Measurements from ENCODE around the gene RGS17. TPM values are rescaled to one million over a fixed set of nuclear protein-coding genes. Genes with fewer than 3 reads are reported as not detected.

The RGS17 gene
- total and polyA plus RNA-seq, 12 donors, result 0.04 to 0.41 (median 0.17) TPM; not detected in 1

GRCh38 chr6:153108315-153108714 lies 22.8 kb downstream of the RGS17 start:
- peak in 5 of 9 donors; percentile 25 to 41 (median 34) for TF ChIP-seq CTCF (IDR thresholded peaks at IDR 0.05)
- Histone ChIP-seq H3K27me3 (no peaks in the 10 kb centered on the region), H3K9me3 (peaks cover 0 to 15% (median 0%) of the 10 kb centered on the region in 11 donors), H3K36me3 (no peaks in the 10 kb centered on the region), H3K4me3 (no peak overlapping the region), H3K27ac (no peak overlapping the region), H3K4me1 (peaks cover 0 to 12% (median 5%) of the 10 kb centered on the region in 9 donors)
- ATAC-seq (no peak), DNase-seq (no peak)
- intact Hi-C loops (cut with DNase I), result loop anchor here in 2 of 10 donors (5.0 to 10.0 kb wide), 2 partner anchors 74 to 76 kb away; no protein-coding TSS in a partner anchor

- Histone ChIP-seq H3K4me3 (no peak overlapping the region), H3K27me3 (no peaks in the 10 kb centered on the region), H3K9me3 (no peaks in the 10 kb centered on the region), H3K27ac (no peak overlapping the region), H3K36me3 (no peaks in the 10 kb centered on the region), H3K4me1 (peaks cover 0 to 17% (median 6%) of the 10 kb centered on the region in 9 donors)
- intact Hi-C loops (cut with DNase I), result loop anchor here in 2 of 10 donors (5.0 to 10.0 kb wide), 2 partner anchors 71 to 74 kb away; no protein-coding TSS in a partner anchor
- ATAC-seq (no peak), DNase-seq (no peak)
- 87 to 95% methylated on average over 5 of the region's 5 CpGs for WGBS, 2 donors
- TF ChIP-seq CTCF (IDR thresholded peaks at IDR 0.05), result no peak
Observed at GRCh38 chr6:153106021-153106420, 25.1 kb downstream of the RGS17 start.

- peaks cover 0 to 17% (median 6%) of the 10 kb centered on the region in 9 donors for H3K4me1 ChIP-seq
- H3K9me3 ChIP-seq, result no peaks in the 10 kb centered on the region
- H3K4me3 ChIP-seq, result no peak overlapping the region
- WGBS, 2 donors, result 45 to 57% methylated on average over 4 of the region's 4 CpGs
- intact Hi-C loops (cut with DNase I), result loop anchor here in 1 of 10 donors (10.0 kb wide), 1 partner anchor 69 kb away; no protein-coding TSS in a partner anchor
- H3K27me3 ChIP-seq, result no peaks in the 10 kb centered on the region
- no peaks in the 10 kb centered on the region for H3K36me3 ChIP-seq
- DNase-seq, result no peak
- peak in 3 of 8 donors; percentile 25 to 77 (median 62) for ATAC-seq
- H3K27ac ChIP-seq, result peak overlapping the region in 2 of 10 donors; percentile 19 to 49
- TF ChIP-seq CTCF (IDR thresholded peaks at IDR 0.05), result no peak
Observed at GRCh38 chr6:153104220-153104619, 26.9 kb downstream of the RGS17 start.

GRCh38 chr6:153103319-153103655 lies 27.8 kb downstream of the RGS17 start:
- ATAC-seq, result peak; percentile 46 to 99 (median 86)
- peaks cover 0 to 17% (median 6%) of the 10 kb centered on the region in 9 donors for H3K4me1 ChIP-seq

More at GRCh38 chr6:153103319-153103655, 27.8 kb downstream of the RGS17 start:
- Histone ChIP-seq H3K4me3 (no peak overlapping the region), H3K27ac (peak overlapping the region in 2 of 10 donors; percentile 44 to 49), H3K9me3 (no peaks in the 10 kb centered on the region), H3K27me3 (no peaks in the 10 kb centered on the region), H3K36me3 (no peaks in the 10 kb centered on the region)
- intact Hi-C loops (cut with DNase I), result loop anchor here in 1 of 10 donors (10.0 kb wide), 1 partner anchor 68 kb away; no protein-coding TSS in a partner anchor
- no peak for TF ChIP-seq CTCF (IDR thresholded peaks at IDR 0.05)
- 22 to 38% methylated on average over 6 of the region's 6 CpGs for WGBS, 2 donors
- DNase-seq, result peak; percentile 10 to 20
